IPS DF 6.9 (cell line): ENCODE data around the gene KCNH2.
"Not testable (repeated sequence)": the region's sequence is repeated elsewhere in the genome, so short reads cannot be mapped to it uniquely, and the experiment has no call there.

Experiments
- DNase-seq: peaks from one replicate; pipeline ENCODE4 v3.0.0-alpha.2; 2013; ENCODE audit warnings: low read depth, low spot score
- H3K27ac ChIP-seq: one replicate; pipeline ENCODE4 v1.5.1; 2013; ENCODE audit warnings: low read length, control low read depth
- H3K27me3 ChIP-seq: 2 replicates; pipeline ENCODE4 v1.6.1; 2013; ENCODE audit warnings: mild to moderate bottlenecking, low read length; ENCODE audit not compliant: control insufficient read depth, insufficient read depth
- H3K36me3 ChIP-seq: 2 replicates; pipeline ENCODE4 v1.6.1; 2013; ENCODE audit warnings: low read length; ENCODE audit not compliant: control insufficient read depth, insufficient read depth
- H3K4me1 ChIP-seq: 2 replicates; pipeline ENCODE4 v1.6.1; 2013; ENCODE audit warnings: low read length; ENCODE audit not compliant: control insufficient read depth, insufficient read depth
- H3K4me3 ChIP-seq: 2 replicates; pipeline ENCODE4 v1.5.1; 2013; ENCODE audit warnings: mild to moderate bottlenecking, low read length
- H3K9me3 ChIP-seq: 2 replicates; pipeline ENCODE4 v1.6.1; 2013; ENCODE audit warnings: low read length, inconsistent platforms; ENCODE audit not compliant: control insufficient read depth, insufficient read depth
- WGBS: extraction: QIAGEN DNeasy Blood & Tissue Kit; methylation state at CpG from one replicate; pipeline ENCODE4 v1.1.7; 2013; ENCODE audit warnings: mixed read lengths, missing lambda C conversion rate; ENCODE audit not compliant: insufficient read length, insufficient coverage; 5-methylcytosine and 5-hydroxymethylcytosine counted together

The KCNH2 gene

GRCh38 chr7:150978126-150978789 is at the start of gene KCNH2:
Gene KCNH2 (minus strand): TSS chr7:150978321. CDS start chr7:150977913, 408 bp downstream.
- peak within 1 kb of the TSS; percentile 43; the same call in 1 of the 2 replicates for H3K4me3 ChIP-seq
- peaks cover 17% of the 10 kb centered on the region for H3K4me1 ChIP-seq
- H3K27me3 ChIP-seq = peaks cover 4% of the 10 kb centered on the region
- H3K27ac ChIP-seq = no peak within 1 kb of the TSS
- no peaks in the 10 kb centered on the region for H3K36me3 ChIP-seq
- H3K9me3 ChIP-seq = no peaks in the 10 kb centered on the region
- no CpG with 5 or more reads among the region's 81 CpGs for WGBS
- no peak for DNase-seq

GRCh38 chr7:151027728-151028130 is 49.6 kb upstream of the KCNH2 start:
- not testable (repeated sequence) for H3K4me1 ChIP-seq, H3K27me3 ChIP-seq, H3K9me3 ChIP-seq, H3K36me3 ChIP-seq, DNase-seq, H3K27ac ChIP-seq
- H3K4me3 ChIP-seq = peak overlapping the region; percentile 11; the same call in 1 of the 2 replicates
- WGBS = no CpG with 5 or more reads among the region's 16 CpGs

- WGBS = no CpG with 5 or more reads among the region's 19 CpGs
- not testable (repeated sequence) for H3K9me3 ChIP-seq, DNase-seq, H3K4me1 ChIP-seq, H3K36me3 ChIP-seq, H3K4me3 ChIP-seq, H3K27ac ChIP-seq, H3K27me3 ChIP-seq
Observed at GRCh38 chr7:151026771-151027727, 48.9 kb upstream of the KCNH2 start.

GRCh38 chr7:151025924-151026671 is 48.0 kb upstream of the KCNH2 start:
- H3K27me3 ChIP-seq = no peaks in the 10 kb centered on the region
- no peaks in the 10 kb centered on the region for H3K36me3 ChIP-seq
- no peak for DNase-seq
- no peak overlapping the region for H3K4me3 ChIP-seq
- no peaks in the 10 kb centered on the region for H3K9me3 ChIP-seq
- H3K4me1 ChIP-seq = peaks cover 3% of the 10 kb centered on the region; the same call in 1 of the 2 replicates
- H3K27ac ChIP-seq = no peak overlapping the region
- no CpG with 5 or more reads among the region's 4 CpGs for WGBS

- H3K4me1 ChIP-seq = peaks cover 5% of the 10 kb centered on the region
- peaks cover 5% of the 10 kb centered on the region; the same call in 1 of the 2 replicates for H3K27me3 ChIP-seq
- no peak within 1 kb of the TSS for H3K4me3 ChIP-seq
- H3K27ac ChIP-seq = no peak within 1 kb of the TSS
- no peak for DNase-seq
- no CpG with 5 or more reads among the region's 4 CpGs for WGBS
- H3K9me3 ChIP-seq = no peaks in the 10 kb centered on the region
- H3K36me3 ChIP-seq = no peaks in the 10 kb centered on the region
Observed at GRCh38 chr7:151024435-151025056, 46.4 kb upstream of the KCNH2 start, which contains the start of gene ATG9B. Gene ATG9B (minus strand): TSS chr7:151024494. CDS start chr7:151024423, 71 bp downstream.

GRCh38 chr7:151023232-151023631 is 45.1 kb upstream of the KCNH2 start:
- no CpG with 5 or more reads among the region's 10 CpGs for WGBS

GRCh38 chr7:151020231-151020630 is 42.1 kb upstream of the KCNH2 start:
- DNase-seq = no peak
- Histone ChIP-seq H3K36me3 (no peaks in the 10 kb centered on the region), H3K9me3 (no peaks in the 10 kb centered on the region), H3K27me3 (peaks cover 15% of the 10 kb centered on the region; the same call in 1 of the 2 replicates), H3K4me3 (no peak overlapping the region), H3K27ac (no peak overlapping the region), H3K4me1 (peaks cover 12% of the 10 kb centered on the region)
- no CpG with 5 or more reads among the region's 7 CpGs for WGBS

More at GRCh38 chr7:151023232-151023631, 45.1 kb upstream of the KCNH2 start:
- Histone ChIP-seq H3K9me3 (no peaks in the 10 kb centered on the region), H3K36me3 (no peaks in the 10 kb centered on the region), H3K27me3 (peaks cover 9% of the 10 kb centered on the region; the same call in 1 of the 2 replicates), H3K27ac (no peak overlapping the region), H3K4me3 (no peak overlapping the region), H3K4me1 (peaks cover 11% of the 10 kb centered on the region)
- no peak for DNase-seq

- WGBS = no CpG with 5 or more reads among the region's 20 CpGs
- no peak for DNase-seq
- Histone ChIP-seq H3K4me1 (peaks cover 12% of the 10 kb centered on the region), H3K36me3 (no peaks in the 10 kb centered on the region), H3K4me3 (no peak overlapping the region; the same call in 1 of the 2 replicates), H3K27me3 (peaks cover 15% of the 10 kb centered on the region; the same call in 1 of the 2 replicates), H3K27ac (no peak overlapping the region), H3K9me3 (no peaks in the 10 kb centered on the region)
Observed at GRCh38 chr7:151019130-151019447, 41.0 kb upstream of the KCNH2 start.

- peaks cover 12% of the 10 kb centered on the region for H3K4me1 ChIP-seq
- no peak overlapping the region; the same call in 1 of the 2 replicates for H3K4me3 ChIP-seq
- H3K36me3 ChIP-seq = no peaks in the 10 kb centered on the region
- peaks cover 15% of the 10 kb centered on the region; the same call in 1 of the 2 replicates for H3K27me3 ChIP-seq
- DNase-seq = no peak
- no peaks in the 10 kb centered on the region for H3K9me3 ChIP-seq
- H3K27ac ChIP-seq = no peak overlapping the region
- WGBS = no CpG with 5 or more reads among the region's 82 CpGs
Observed at GRCh38 chr7:151018421-151019129, 40.5 kb upstream of the KCNH2 start.
